HepG2 (cell line): ENCODE results near the gene RSPH4A. TPM values are rescaled to one million over a fixed set of nuclear protein-coding genes. Genes with fewer than 3 reads are reported as not detected.

Experiments
- CBFB ChIP-seq: sonication (generic); formaldehyde crosslinking; IDR thresholded peaks from 2 replicates; pipeline ENCODE4 v1.4.0; 2020; ENCODE audit warnings: missing genetic modification reagents
- CBX5 ChIP-seq: sonication (generic); formaldehyde crosslinking; IDR thresholded peaks from 2 replicates; pipeline ENCODE4 v1.4.0; 2020; ENCODE audit warnings: missing genetic modification reagents, borderline replicate concordance
- FOSL2 ChIP-seq: sonication (generic); formaldehyde crosslinking; IDR thresholded peaks from 2 replicates; pipeline ENCODE4 v1.4.0; 2020; ENCODE audit warnings: missing genetic modification reagents
- GABPA ChIP-seq, 2 experiments: IDR thresholded peaks; 2 replicates each; pipeline ENCODE4 v1.6.1; 2011 to 2016; ENCODE audit warnings: low read depth in 2 of 2, low read length in 1 of 2, missing biosample characterization in 1 of 2, missing genetic modification characterization in 1 of 2
- HMGA1 ChIP-seq: sonication (generic); formaldehyde crosslinking; conservative IDR thresholded peaks from 2 replicates; pipeline ENCODE4 v1.4.0; 2020; ENCODE audit warnings: missing genetic modification reagents
- SAFB2 ChIP-seq: sonication (generic); formaldehyde crosslinking; IDR thresholded peaks from 2 replicates; pipeline ENCODE4 v1.5.1; 2020; ENCODE audit warnings: missing genetic modification reagents, low read depth, mild to moderate bottlenecking, borderline replicate concordance
- STAT5B ChIP-seq: sonication (generic); formaldehyde crosslinking; IDR thresholded peaks from 2 replicates; pipeline ENCODE4 v1.4.0; 2020; ENCODE audit warnings: missing genetic modification reagents
- TCF12 ChIP-seq, 2 experiments: fragments of 450-650 bp in 1 of 2; sonication (generic) in 1 of 2; formaldehyde crosslinking in 1 of 2; IDR thresholded peaks; 2 replicates each; pipeline versions ENCODE4 v1.6.1 to v1.8.0; 2017 to 2022; ENCODE audit warnings: antibody characterized with exemption in 1 of 2, mild to moderate bottlenecking in 1 of 2, missing genetic modification reagents in 1 of 2, moderate library complexity in 1 of 2
- ZNF335 ChIP-seq: sonication (generic); formaldehyde crosslinking; IDR thresholded peaks from 2 replicates; pipeline ENCODE4 v1.4.0; 2020; ENCODE audit warnings: missing genetic modification reagents
- ZNF775 ChIP-seq: sonication (generic); formaldehyde crosslinking; IDR thresholded peaks from 2 replicates; pipeline ENCODE4 v1.4.0; 2020; ENCODE audit warnings: missing genetic modification reagents, mild to moderate bottlenecking, moderate library complexity, borderline replicate concordance
- polyA plus RNA-seq, 8 experiments: library from polyadenylated mRNA; depleted of rRNA in 3 of 8; stranded (reverse) in 7 of 8; unstranded in 1 of 8; fragments of >200 nt; fragmentation: Illumina TruSeq in 4 of 8; extraction: Trizol in 4 of 8; gene quantifications; 2 replicates each; pipeline versions ENCODE4 v1.2.1 to v1.2.3, GENCODE V29; 2011 to 2016; ENCODE audit warnings: low read depth in 4 of 8, missing spikeins in 1 of 8, mixed read lengths in 1 of 8; ENCODE audit not compliant: insufficient read depth in 1 of 8
- total RNA-seq, 5 experiments: library from RNA; depleted of rRNA; stranded (reverse); fragments of >200 nt; fragmentation: Illumina TruSeq; extraction: Trizol; gene quantifications; 2 replicates each; pipeline ENCODE4 v1.2.3, GENCODE V29; 2016; ENCODE audit warnings: low read depth in 1 of 5
- TF ChIP-seq, protein P1 (sequence below): IDR thresholded peaks from 2 replicates; pipeline ENCODE4 v1.6.1; 2016; ENCODE audit warnings: missing compliant biosample characterization, missing genetic modification reagents, borderline replicate concordance
- TF ChIP-seq, protein P2 (sequence below): sonication (generic); formaldehyde crosslinking; IDR thresholded peaks from 2 replicates; pipeline ENCODE4 v1.5.1; 2020; ENCODE audit warnings: mild to moderate bottlenecking, moderate library complexity, missing genetic modification reagents
- TF ChIP-seq, protein P3 (sequence below): sonication (generic); formaldehyde crosslinking; IDR thresholded peaks from 2 replicates; pipeline ENCODE4 v1.4.0; 2020; ENCODE audit warnings: missing genetic modification reagents

The RSPH4A gene
- total and polyA plus RNA-seq, 2 of the 13 experiments (the other 11 are each of a cell fraction or from before 2014, with no cell fraction given): 0.24 to 0.40 TPM

DNA sequence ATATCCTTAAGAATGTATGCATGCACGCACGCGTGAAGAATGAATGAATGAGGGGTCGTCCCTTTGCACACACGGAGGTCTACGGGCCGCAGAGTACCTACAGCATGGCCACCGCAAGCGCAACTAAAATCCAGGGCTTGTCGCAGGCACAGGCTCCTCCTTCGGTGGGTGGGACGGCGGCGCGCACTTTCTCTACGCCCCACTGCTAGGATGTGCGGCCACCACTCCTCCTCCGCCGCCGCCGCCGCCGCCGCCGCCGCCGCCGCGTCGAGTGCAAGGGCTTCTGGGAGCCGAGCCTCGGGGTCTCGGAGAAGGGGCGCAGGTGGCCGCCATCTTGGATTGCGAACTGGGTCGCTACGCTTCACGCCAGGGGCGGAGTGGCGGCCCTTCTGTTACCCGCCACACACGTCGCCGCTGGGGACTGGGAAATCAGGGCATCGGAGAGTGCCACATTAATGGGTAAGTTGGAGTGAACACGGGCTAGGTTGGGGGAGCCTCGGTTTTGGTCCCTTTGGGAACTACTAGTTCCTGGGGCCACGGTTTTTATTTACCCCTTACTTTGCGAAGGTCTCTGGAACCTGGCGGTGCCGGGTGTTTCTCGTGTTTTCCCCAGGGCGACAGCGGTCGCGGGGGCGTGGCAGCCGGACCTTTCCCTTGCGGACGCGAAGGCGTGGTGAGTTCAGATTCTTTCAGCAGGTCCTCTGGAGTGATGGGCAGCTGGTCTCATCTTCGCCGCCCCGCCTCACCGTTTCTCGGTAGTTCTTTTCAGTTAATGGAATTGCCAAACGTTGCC is 64.8 kb downstream of the RSPH4A start, which contains the start of gene KPNA5 (continued):
- no peak for TF ChIP-seq CBX5
- TF ChIP-seq, protein P1, sequence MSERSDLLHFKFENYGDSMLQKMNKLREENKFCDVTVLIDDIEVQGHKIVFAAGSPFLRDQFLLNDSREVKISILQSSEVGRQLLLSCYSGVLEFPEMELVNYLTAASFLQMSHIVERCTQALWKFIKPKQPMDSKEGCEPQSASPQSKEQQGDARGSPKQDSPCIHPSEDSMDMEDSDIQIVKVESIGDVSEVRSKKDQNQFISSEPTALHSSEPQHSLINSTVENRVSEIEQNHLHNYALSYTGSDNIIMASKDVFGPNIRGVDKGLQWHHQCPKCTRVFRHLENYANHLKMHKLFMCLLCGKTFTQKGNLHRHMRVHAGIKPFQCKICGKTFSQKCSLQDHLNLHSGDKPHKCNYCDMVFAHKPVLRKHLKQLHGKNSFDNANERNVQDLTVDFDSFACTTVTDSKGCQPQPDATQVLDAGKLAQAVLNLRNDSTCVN (CRISPR knock-in tag): no peak
- TF ChIP-seq ZNF775 (CRISPR knock-in tag): no peak; the same call in 1 of the 2 replicates
- TF ChIP-seq GABPA (IDR thresholded peaks at IDR 0.05; ENCODE audit: low read depth, low read length): no peak
- TF ChIP-seq GABPA (CRISPR knock-in tag; IDR thresholded peaks at IDR 0.05; ENCODE audit: low read depth): peak; percentile 31
- TF ChIP-seq ZNF335: peak; percentile 95
- peak; percentile 72; the same call in 1 of the 2 replicates for TF ChIP-seq CBFB (CRISPR knock-in tag)
- no peak for TF ChIP-seq HMGA1 (CRISPR knock-in tag)
- TF ChIP-seq FOSL2 (CRISPR knock-in tag): peak; percentile 19; the same call in 1 of the 2 replicates
- TF ChIP-seq, protein P2, sequence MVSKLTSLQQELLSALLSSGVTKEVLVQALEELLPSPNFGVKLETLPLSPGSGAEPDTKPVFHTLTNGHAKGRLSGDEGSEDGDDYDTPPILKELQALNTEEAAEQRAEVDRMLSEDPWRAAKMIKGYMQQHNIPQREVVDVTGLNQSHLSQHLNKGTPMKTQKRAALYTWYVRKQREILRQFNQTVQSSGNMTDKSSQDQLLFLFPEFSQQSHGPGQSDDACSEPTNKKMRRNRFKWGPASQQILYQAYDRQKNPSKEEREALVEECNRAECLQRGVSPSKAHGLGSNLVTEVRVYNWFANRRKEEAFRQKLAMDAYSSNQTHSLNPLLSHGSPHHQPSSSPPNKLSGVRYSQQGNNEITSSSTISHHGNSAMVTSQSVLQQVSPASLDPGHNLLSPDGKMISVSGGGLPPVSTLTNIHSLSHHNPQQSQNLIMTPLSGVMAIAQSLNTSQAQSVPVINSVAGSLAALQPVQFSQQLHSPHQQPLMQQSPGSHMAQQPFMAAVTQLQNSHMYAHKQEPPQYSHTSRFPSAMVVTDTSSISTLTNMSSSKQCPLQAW: peak; percentile 96
- no peak for TF ChIP-seq TCF12 (IDR thresholded peaks at IDR 0.05)
- TF ChIP-seq TCF12 (CRISPR knock-in tag; IDR thresholded peaks at IDR 0.05): peak; percentile 29; the same call in 1 of the 2 replicates
- TF ChIP-seq STAT5B (CRISPR knock-in tag): no peak
- TF ChIP-seq, protein P3, sequence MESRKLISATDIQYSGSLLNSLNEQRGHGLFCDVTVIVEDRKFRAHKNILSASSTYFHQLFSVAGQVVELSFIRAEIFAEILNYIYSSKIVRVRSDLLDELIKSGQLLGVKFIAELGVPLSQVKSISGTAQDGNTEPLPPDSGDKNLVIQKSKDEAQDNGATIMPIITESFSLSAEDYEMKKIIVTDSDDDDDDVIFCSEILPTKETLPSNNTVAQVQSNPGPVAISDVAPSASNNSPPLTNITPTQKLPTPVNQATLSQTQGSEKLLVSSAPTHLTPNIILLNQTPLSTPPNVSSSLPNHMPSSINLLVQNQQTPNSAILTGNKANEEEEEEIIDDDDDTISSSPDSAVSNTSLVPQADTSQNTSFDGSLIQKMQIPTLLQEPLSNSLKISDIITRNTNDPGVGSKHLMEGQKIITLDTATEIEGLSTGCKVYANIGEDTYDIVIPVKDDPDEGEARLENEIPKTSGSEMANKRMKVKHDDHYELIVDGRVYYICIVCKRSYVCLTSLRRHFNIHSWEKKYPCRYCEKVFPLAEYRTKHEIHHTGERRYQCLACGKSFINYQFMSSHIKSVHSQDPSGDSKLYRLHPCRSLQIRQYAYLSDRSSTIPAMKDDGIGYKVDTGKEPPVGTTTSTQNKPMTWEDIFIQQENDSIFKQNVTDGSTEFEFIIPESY (CRISPR knock-in tag): peak; percentile 6; the same call in 1 of the 2 replicates
- peak; percentile 43; the same call in 1 of the 2 replicates for TF ChIP-seq SAFB2 (CRISPR knock-in tag)
